GM18505 (cell line): ENCODE data around the gene RNASE2.
"Not testable (repeated sequence)": the region's sequence is repeated elsewhere in the genome, so short reads cannot be mapped to it uniquely, and the experiment has no call there.

Source experiments
- ATAC-seq: cut with Tn5 transposase; IDR thresholded peaks from one replicate; pipeline ENCODE4 v1.9.1; 2021; ENCODE audit not compliant: unreplicated experiment
- POLR2A ChIP-seq: IDR thresholded peaks from 4 replicates; pipeline ENCODE4 v1.6.1; 2011; ENCODE audit warnings: borderline replicate concordance; ENCODE audit not compliant: insufficient read depth, insufficient read length; ENCODE audit errors: extremely low read depth

Gene RNASE2

GRCh38 chr14:20954736-20955537 is at the start of gene RNASE2:
Gene RNASE2 (plus strand): TSS chr14:20955487. CDS start chr14:20955772, 285 bp downstream.
- ATAC-seq, result not testable (repeated sequence)

- no peak for TF ChIP-seq POLR2A
- ATAC-seq, result no peak
These were observed 49.6 kb upstream of the RNASE2 start for GRCh38 chr14:20905676-20906075.

- no peak for ATAC-seq
- no peak for TF ChIP-seq POLR2A
These were observed 48.1 kb upstream of the RNASE2 start for GRCh38 chr14:20907214-20907613.

- not testable (repeated sequence) for ATAC-seq
These were observed 44.5 kb upstream of the RNASE2 start for GRCh38 chr14:20910822-20911221.

GRCh38 chr14:20919038-20919756 is 36.1 kb upstream of the RNASE2 start:
- not testable (repeated sequence) for ATAC-seq

- ATAC-seq, result not testable (repeated sequence)
These were observed 31.5 kb upstream of the RNASE2 start for GRCh38 chr14:20923766-20924297.

- TF ChIP-seq POLR2A, result no peak
- no peak for ATAC-seq
These were observed 21.0 kb upstream of the RNASE2 start for GRCh38 chr14:20934148-20934762.

GRCh38 chr14:20935303-20935984 is 19.8 kb upstream of the RNASE2 start:
- no peak for ATAC-seq
- TF ChIP-seq POLR2A, result no peak

- not testable (repeated sequence) for ATAC-seq
These were observed 10.1 kb upstream of the RNASE2 start for GRCh38 chr14:20945146-20945545.

GRCh38 chr14:20946707-20947106 is 8.6 kb upstream of the RNASE2 start:
- ATAC-seq, result not testable (repeated sequence)

- ATAC-seq, result not testable (repeated sequence)
These were observed 219 bp downstream of the RNASE2 start for GRCh38 chr14:20955538-20955873.

GRCh38 chr14:20956376-20956976 is 1.2 kb downstream of the RNASE2 start:
- TF ChIP-seq POLR2A, result no peak
- ATAC-seq, result no peak

GRCh38 chr14:20958946-20959345 is 3.7 kb downstream of the RNASE2 start:
- ATAC-seq, result not testable (repeated sequence)

GRCh38 chr14:20969336-20969735 is 14.0 kb downstream of the RNASE2 start:
- TF ChIP-seq POLR2A, result no peak
- no peak for ATAC-seq

- ATAC-seq, result peak; percentile 12
- no peak for TF ChIP-seq POLR2A
These were observed 15.3 kb downstream of the RNASE2 start for GRCh38 chr14:20970647-20970982.
